HepG2 (cell line): ENCODE results near the gene KRTAP10-8.

Experiments used
- BHLHE40 ChIP-seq: IDR thresholded peaks from 2 replicates; pipeline ENCODE4 v1.6.1; 2011; ENCODE audit warnings: low read length, improper control_type of control experiment
- FOXA1 ChIP-seq, 2 experiments: fragments of 450-650 bp in 1 of 2; sonication (generic) in 1 of 2; formaldehyde crosslinking in 1 of 2; IDR thresholded peaks; 2 replicates each; pipeline versions ENCODE4 v1.4.0 to v1.6.1; 2016 to 2020; ENCODE audit warnings: missing genetic modification reagents in 1 of 2
- MEF2D ChIP-seq: sonication (generic); formaldehyde crosslinking; IDR thresholded peaks from 2 replicates; pipeline ENCODE4 v1.5.1; 2020; ENCODE audit warnings: mild to moderate bottlenecking, missing genetic modification reagents
- ZBTB8A ChIP-seq: sonication (generic); formaldehyde crosslinking; IDR thresholded peaks from 2 replicates; pipeline ENCODE4 v1.4.0; 2020; ENCODE audit warnings: mild to moderate bottlenecking, low read depth, missing genetic modification reagents, borderline replicate concordance
- ZNF121 ChIP-seq: sonication (generic); formaldehyde crosslinking; IDR thresholded peaks from 2 replicates; pipeline ENCODE4 v1.5.0; 2020; ENCODE audit warnings: mild to moderate bottlenecking, missing genetic modification reagents
- ZNF234 ChIP-seq: sonication (generic); formaldehyde crosslinking; conservative IDR thresholded peaks from 2 replicates; pipeline ENCODE4 v1.5.1; 2020; ENCODE audit warnings: mild to moderate bottlenecking, missing genetic modification reagents
- TF ChIP-seq, protein P1 (sequence below): sonication (generic); formaldehyde crosslinking; conservative IDR thresholded peaks from 2 replicates; pipeline ENCODE4 v1.4.0; 2020; ENCODE audit warnings: missing genetic modification reagents
- TF ChIP-seq, protein P2 (sequence below): sonication (generic); formaldehyde crosslinking; IDR thresholded peaks from 2 replicates; pipeline ENCODE4 v1.5.0; 2020; ENCODE audit warnings: mild to moderate bottlenecking, missing genetic modification reagents, moderate library complexity
- TF ChIP-seq, protein P3 (sequence below): sonication (generic); formaldehyde crosslinking; IDR thresholded peaks from 2 replicates; pipeline ENCODE4 v1.5.1; 2020; ENCODE audit warnings: mild to moderate bottlenecking, missing genetic modification reagents, moderate library complexity

DNA sequence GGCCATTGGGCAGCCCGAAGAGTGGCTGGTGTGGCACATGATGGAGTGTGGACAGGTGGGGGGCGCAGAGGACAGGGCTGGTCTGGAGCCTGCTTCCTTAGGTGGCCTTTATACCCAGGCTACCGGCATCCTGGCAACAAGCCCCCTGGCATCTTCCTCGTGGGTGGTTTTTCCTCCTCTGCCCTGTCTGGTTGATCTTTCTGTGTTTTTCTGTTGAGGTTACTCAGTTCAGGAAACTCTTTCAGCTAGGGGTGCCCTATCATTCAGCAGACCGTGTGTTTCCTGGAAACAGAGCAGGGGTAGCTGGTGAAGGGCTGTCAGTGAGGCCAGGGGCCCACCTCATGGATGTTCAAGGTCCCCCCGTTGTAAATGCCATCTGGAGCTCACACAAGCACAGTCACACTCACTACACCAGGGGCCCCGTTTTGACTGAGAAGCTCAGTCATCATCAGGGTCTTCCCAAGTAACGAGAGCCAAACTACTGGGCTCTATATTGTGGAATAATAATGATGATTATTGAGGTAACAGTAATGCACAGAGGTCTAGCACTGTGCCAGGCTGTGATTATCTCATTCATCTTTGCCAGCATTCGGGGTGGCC, 42.8 kb downstream of the KRTAP10-8 start, which contains the start of gene KRTAP12-4:
- TF ChIP-seq, protein P1, sequence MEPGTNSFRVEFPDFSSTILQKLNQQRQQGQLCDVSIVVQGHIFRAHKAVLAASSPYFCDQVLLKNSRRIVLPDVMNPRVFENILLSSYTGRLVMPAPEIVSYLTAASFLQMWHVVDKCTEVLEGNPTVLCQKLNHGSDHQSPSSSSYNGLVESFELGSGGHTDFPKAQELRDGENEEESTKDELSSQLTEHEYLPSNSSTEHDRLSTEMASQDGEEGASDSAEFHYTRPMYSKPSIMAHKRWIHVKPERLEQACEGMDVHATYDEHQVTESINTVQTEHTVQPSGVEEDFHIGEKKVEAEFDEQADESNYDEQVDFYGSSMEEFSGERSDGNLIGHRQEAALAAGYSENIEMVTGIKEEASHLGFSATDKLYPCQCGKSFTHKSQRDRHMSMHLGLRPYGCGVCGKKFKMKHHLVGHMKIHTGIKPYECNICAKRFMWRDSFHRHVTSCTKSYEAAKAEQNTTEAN = no peak
- TF ChIP-seq BHLHE40 (no peak), MEF2D (CRISPR knock-in tag) (no peak), ZNF234 (CRISPR knock-in tag) (no peak), FOXA1 (IDR thresholded peaks at IDR 0.05) (no peak), FOXA1 (CRISPR knock-in tag; IDR thresholded peaks at IDR 0.05) (no peak), ZBTB8A (no peak), ZNF121 (CRISPR knock-in tag) (no peak)
- TF ChIP-seq, protein P2, sequence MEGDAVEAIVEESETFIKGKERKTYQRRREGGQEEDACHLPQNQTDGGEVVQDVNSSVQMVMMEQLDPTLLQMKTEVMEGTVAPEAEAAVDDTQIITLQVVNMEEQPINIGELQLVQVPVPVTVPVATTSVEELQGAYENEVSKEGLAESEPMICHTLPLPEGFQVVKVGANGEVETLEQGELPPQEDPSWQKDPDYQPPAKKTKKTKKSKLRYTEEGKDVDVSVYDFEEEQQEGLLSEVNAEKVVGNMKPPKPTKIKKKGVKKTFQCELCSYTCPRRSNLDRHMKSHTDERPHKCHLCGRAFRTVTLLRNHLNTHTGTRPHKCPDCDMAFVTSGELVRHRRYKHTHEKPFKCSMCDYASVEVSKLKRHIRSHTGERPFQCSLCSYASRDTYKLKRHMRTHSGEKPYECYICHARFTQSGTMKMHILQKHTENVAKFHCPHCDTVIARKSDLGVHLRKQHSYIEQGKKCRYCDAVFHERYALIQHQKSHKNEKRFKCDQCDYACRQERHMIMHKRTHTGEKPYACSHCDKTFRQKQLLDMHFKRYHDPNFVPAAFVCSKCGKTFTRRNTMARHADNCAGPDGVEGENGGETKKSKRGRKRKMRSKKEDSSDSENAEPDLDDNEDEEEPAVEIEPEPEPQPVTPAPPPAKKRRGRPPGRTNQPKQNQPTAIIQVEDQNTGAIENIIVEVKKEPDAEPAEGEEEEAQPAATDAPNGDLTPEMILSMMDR (CRISPR knock-in tag) = no peak
- TF ChIP-seq, protein P3, sequence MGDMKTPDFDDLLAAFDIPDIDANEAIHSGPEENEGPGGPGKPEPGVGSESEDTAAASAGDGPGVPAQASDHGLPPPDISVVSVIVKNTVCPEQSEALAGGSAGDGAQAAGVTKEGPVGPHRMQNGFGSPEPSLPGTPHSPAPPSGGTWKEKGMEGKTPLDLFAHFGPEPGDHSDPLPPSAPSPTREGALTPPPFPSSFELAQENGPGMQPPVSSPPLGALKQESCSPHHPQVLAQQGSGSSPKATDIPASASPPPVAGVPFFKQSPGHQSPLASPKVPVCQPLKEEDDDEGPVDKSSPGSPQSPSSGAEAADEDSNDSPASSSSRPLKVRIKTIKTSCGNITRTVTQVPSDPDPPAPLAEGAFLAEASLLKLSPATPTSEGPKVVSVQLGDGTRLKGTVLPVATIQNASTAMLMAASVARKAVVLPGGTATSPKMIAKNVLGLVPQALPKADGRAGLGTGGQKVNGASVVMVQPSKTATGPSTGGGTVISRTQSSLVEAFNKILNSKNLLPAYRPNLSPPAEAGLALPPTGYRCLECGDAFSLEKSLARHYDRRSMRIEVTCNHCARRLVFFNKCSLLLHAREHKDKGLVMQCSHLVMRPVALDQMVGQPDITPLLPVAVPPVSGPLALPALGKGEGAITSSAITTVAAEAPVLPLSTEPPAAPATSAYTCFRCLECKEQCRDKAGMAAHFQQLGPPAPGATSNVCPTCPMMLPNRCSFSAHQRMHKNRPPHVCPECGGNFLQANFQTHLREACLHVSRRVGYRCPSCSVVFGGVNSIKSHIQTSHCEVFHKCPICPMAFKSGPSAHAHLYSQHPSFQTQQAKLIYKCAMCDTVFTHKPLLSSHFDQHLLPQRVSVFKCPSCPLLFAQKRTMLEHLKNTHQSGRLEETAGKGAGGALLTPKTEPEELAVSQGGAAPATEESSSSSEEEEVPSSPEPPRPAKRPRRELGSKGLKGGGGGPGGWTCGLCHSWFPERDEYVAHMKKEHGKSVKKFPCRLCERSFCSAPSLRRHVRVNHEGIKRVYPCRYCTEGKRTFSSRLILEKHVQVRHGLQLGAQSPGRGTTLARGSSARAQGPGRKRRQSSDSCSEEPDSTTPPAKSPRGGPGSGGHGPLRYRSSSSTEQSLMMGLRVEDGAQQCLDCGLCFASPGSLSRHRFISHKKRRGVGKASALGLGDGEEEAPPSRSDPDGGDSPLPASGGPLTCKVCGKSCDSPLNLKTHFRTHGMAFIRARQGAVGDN (CRISPR knock-in tag) = no peak
